ENCODE data around the gene BCL2L12. TPM values are rescaled to one million over a fixed set of nuclear protein-coding genes. Genes with fewer than 3 reads are reported as not detected.

Gene BCL2L12
- total RNA-seq, 2 donors from 2014 or later: 12.0 to 12.5 TPM

DNA sequence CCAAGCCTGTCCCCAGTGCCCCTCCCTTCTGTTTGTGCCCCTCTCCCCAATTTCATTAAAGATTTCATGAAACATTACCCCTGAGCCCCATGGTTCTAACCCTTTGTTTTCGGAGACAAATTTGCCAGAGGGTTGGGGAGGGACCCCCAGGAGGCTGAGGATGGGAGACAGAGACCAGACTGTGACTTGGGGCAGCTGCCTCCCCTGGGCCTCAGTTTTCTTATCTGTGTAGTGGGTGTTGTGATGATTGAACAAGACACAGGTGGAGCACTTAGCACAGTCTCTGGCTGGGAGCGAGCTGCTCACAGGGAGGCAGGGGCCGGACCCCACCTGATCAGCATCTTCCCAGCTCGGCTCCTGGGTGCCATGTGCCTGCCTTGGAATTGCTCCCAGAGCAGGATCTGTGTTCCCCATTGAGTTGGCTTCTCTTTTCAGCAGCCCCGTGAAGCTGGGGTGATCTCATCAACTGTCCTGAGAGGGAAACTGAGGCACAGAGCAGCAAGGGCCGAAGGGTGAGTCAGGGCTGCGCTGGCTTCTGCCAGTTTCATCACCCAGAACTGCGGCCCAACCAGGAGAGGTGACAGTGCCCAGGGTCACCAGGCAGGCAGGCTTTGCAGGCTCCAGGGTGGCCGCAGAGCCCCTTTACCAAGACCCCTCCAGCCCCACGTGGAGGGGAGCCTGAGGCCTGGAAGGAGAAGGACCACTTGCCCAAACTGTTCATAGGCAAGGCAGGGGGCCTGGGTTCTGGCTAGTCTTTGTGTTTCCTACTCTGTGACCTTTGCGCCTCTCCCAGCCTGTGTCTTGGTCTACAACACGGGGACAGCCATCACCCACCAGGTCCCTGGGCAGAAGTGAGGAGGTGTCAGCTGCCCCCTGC is 6.9 kb upstream of the BCL2L12 start:
- DNase-seq (no peak), ATAC-seq (no peak)
- intact Hi-C loops (cut with DNase I): no loop called here

DNA sequence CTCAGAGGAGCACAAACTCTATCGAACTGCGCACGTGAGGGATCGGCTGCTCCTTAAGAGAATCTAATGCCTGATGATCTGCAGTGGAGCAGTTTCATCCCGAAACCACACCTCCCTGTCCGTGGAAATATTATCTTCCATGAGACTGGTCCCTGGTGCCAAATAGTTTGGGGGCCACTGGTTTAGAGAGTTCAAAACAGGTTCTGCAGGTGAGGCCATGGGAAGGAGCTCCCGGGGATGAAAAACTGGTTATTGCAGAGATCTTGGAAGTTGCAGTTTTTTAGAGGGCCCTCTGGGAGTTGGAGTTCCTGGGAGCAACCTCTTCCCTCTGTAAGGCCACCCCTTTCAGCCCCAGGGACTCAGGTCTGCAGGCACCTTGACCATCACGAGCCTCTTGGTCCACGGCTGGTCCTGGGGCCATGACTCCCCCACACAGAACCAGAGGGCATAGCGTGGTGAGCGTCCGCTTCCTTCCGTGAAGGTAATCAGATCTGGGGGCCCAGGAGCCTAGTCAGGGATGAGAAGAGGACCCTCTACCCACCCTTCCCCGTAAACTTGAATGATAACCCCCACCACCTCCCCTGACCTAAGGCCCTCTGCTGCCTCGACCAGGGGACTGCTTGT is 5.3 kb upstream of the BCL2L12 start:
- DNase-seq: no peak
- intact Hi-C loops (cut with DNase I): no loop called here
- no peak for ATAC-seq

DNA sequence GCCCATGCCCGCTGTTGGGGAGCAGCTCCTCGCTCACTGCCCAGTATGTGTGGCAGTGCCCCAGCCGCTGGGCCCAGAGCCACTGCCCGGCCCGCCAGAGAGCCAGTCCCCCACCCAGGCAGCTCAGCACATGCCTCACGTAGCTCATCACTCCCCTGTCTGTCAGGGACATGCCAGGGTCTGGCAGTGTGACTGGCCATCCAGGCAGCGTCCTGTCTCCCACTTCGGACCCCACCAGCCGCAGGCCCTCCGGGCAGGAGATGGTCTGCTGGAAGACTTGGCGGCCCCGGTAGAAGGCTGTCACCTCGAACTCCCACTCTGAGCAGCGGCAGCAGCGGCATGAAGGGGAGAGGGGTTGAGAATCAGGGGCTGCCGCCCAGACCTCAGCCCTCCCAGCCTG is 3.7 kb upstream of the BCL2L12 start:
- intact Hi-C loops (cut with DNase I): no loop called here
- no peak for ATAC-seq
- no peak for DNase-seq

DNA sequence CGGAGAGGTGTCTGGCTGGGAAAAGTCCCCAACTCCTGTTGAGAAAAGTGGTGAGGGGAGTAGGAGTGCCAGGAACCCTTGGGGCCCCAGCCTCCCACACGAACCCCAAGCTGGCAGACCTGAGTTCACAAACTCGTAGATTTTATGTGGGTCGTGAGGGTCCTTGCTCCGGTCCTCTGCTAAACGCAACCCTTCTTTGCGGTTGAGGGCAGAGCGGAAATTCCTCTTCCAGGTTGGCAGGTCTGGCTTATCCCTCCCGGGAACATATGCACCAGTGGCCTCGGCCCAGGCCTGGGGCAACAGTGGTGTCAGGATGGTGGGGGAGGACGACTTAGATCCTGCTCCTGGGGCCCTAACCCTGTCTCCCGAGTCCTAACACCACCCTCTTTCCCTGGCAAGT is 2.5 kb upstream of the BCL2L12 start:
- ATAC-seq (no peak), DNase-seq (no peak)
- intact Hi-C loops (cut with DNase I): no loop called here

DNA sequence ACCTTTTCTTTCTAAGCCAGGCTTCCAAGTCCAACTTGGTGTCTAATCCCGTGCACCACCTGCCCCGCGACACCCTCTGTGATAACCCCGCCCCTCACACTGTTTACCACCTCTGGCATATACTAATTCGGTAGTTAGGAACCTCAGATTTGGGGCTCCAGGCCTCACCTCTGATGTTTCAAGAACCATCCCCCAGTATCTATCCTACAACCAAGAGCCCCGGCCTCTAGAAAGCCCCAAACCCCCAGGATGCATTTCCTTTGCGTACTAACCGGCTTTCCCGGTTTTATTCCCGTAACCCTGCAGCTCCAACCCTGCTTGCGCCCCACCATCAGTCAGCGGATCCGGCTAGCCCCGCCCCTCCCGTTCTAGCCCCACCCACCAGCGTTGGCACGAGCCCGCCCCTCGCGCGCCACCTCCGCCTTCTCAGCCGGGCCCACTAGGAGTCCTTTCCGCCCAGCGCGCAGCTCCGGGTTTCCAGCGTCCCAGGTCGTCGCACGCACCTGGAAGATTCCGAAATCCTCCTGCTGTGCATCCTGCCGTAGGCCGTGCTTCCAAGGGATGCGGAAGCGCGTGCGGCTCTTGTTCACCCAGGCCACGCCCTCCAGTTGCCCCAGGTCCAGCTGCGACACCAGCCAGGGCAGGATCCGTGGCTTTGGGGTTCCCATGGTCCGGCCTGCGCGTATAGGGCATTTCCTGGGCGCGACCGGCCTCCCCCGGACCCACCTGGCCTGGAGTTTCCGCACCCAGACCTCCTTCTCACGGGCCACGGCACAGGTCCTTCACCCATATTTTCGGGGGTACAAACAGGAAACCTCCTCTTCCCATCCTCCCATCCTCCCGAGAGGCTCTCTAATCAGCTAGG is 1.3 kb upstream of the BCL2L12 start:
- ATAC-seq: peak; percentile 84 to 85
- intact Hi-C loops (cut with DNase I): no loop called here
- DNase-seq: peak; percentile 92

DNA sequence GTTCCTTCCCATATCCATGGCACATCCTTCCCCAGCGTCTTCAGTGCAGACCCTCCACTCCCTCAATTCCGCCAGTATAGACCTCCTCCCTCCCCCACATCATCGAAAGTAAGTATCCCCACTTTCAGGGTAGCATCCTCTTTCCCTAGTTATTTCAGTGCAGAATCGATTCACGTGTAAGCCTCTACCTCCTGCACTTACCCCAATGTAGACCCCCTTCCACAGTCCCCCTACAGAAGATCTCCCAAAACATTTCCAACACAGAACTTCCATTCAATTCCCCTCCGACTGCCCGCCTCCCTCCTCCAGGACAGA is 740 bp upstream of the BCL2L12 start:
- no peak for DNase-seq
- intact Hi-C loops (cut with DNase I): no loop called here
- peak in 1 of 2 donors; percentile 1 for ATAC-seq

DNA sequence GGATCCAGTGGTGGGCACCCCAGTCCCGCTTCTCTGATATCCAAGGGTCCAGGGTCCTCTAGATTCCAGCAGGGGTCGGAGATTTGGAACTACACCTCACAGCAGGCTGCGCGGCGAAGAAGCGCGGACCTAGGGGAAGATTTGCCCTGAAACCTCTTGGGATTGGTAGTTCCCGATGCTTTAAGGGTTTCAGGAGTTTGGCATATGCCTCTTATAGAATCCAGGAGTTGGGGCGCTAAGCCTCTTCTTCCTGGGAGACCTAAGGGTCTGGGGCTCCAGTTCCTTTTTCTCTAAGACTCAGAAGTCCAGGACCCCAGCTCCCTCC is 349 bp downstream of the BCL2L12 start:
- DNase-seq (no peak), ATAC-seq (peak in 1 of 2 donors; percentile 13)
- intact Hi-C loops (cut with DNase I): no loop called here

DNA sequence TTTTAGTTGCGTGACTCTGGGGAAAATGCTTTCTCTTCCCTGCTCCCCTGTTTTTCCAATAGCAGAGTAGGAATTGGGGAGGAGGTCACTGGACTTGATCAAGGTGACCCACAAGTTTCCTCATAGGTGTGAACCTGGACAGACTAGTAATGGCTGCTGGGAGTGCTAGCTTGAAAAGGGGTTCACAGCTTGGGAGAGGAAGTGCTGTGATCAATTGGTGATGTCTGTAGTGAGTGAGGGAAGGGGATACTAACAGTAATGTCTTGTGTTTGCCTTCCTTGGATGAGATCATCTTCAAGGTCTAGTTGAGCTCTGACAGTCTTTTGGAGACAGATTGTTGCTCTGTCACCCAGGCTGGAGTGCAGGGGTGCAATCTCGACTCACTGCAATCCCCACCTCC is 1.7 kb downstream of the BCL2L12 start:
- ATAC-seq (no peak), DNase-seq (no peak)
- intact Hi-C loops (cut with DNase I): no loop called here

GRCh38 chr19:49669516-49669915 is 3.8 kb downstream of the BCL2L12 start:
- ATAC-seq: no peak
- intact Hi-C loops (cut with DNase I): no loop called here
- no peak for DNase-seq

- peak in 1 of 2 donors; percentile 2 for ATAC-seq
- intact Hi-C loops (cut with DNase I): no loop called here
- DNase-seq: peak; percentile 81
Observed at GRCh38 chr19:49672131-49672919, 6.6 kb downstream of the BCL2L12 start.

GRCh38 chr19:49676136-49676783 is 10.5 kb downstream of the BCL2L12 start:
- ATAC-seq (peak; percentile 36 to 52), DNase-seq (peak; percentile 86)
- intact Hi-C loops (cut with DNase I): no loop called here

- DNase-seq (peak; percentile 100), ATAC-seq (peak; percentile 84 to 88)
- intact Hi-C loops (cut with DNase I): no loop called here
Observed at GRCh38 chr19:49676784-49677230, 11.1 kb downstream of the BCL2L12 start.

DNA sequence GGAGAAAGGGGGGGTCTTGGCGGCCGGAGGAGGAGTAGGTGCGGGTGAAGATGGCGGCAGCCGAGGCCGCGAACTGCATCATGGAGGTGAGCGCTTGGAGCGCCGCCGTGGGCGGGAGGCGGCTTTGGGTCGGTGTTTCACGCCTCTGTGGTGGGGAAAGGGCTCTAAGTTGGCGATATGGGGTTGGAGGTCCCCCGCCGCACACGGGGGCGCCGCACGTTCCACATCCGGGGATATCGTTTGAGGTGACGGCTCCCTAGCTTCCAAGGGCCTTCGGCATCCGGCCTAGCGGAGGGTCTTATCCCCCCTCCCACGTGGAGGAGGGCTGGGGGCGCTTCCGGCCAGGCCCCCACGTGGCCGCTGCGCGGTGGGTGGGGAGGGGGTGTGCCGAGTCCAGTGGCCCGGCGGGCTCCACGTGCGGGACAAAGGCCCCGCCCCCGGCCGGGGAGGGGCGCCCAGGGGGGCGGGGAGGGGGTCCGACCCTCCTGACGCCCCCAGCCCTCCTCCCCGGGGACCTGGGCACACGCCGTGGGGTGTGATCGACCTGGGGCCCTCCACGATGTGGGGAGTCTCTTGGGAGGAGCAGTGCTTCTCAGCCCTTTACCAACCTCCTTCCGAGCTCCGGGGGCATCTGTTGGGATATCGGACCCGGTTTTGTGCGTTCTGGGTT is 11.6 kb downstream of the BCL2L12 start, which contains the start of gene PRMT1:
Gene PRMT1 (plus strand): TSS at position 41 of the 670 bp plus-strand sequence. CDS start 10 bp downstream, at position 51.
- ATAC-seq (peak in 1 of 2 donors; percentile 19), DNase-seq (peak; percentile 61)
- intact Hi-C loops (cut with DNase I): no loop called here

- intact Hi-C loops (cut with DNase I): no loop called here
- ATAC-seq: no peak
- DNase-seq: peak; percentile 73
Observed at GRCh38 chr19:49677901-49678674, 12.4 kb downstream of the BCL2L12 start.

- peak in 1 of 2 donors; percentile 0 for ATAC-seq
- intact Hi-C loops (cut with DNase I): no loop called here
Observed at GRCh38 chr19:49678985-49679770, 13.4 kb downstream of the BCL2L12 start.

DNA sequence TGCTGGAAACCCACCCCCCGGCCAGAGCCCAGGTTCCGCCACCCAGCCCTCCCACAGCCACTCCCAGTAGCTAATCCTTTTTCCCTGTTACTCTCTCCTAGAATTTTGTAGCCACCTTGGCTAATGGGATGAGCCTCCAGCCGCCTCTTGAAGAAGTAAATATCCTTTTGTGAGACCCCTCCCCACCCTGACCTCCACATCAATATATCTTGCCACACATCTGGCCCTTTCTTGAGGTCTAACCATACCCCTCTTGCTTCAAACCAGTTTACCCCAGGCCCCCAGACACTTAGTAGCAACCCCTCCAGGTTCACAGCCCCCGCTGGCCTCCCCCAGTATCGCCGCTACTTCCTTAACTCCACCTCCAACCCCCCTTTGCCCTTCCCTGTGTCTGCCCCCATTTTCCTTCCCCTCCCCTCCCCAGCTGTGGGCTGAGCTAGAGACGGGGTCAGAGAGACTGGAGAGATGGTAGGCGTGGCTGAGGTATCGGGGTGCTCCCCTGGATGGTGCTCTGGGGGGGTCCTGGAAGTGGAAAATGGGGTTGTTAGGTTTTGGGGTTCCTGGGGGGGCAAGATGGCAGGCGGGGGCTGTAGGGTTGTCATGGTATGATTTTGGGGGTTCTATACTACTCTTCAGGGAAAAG is 14.2 kb downstream of the BCL2L12 start:
- ATAC-seq (no peak), DNase-seq (no peak)
- intact Hi-C loops (cut with DNase I): loop anchor here (5.0 to 10.0 kb wide), 2 partner anchors 125 to 132 kb away; partner anchors contain the start of gene FUZ (in 1 of the 2)

More at GRCh38 chr19:49678985-49679770, 13.4 kb downstream of the BCL2L12 start:
- no peak for DNase-seq

Data from left cardiac atrium (tissue), 4 donors.